KMS-11 (cell line): ENCODE results near the gene PAK1IP1.
A peak's percentile ranks its signal among the peaks of the same experiment; 100 is the strongest.
"Not testable (repeated sequence)": the region's sequence is repeated elsewhere in the genome, so short reads cannot be mapped to it uniquely, and the experiment has no call there.

ENCODE experiments used
- H2AFZ ChIP-seq: fragments of 200-600 bp; sonication (generic); 2 replicates; pipeline ENCODE4 v1.6.1; 2016; ENCODE audit warnings: antibody characterized with exemption, mixed run types, low read depth
- H3K27ac ChIP-seq: fragments of 200-600 bp; sonication (generic); 2 replicates; pipeline ENCODE4 v1.6.1; 2016; ENCODE audit warnings: mild to moderate bottlenecking, mixed run types
- H3K27me3 ChIP-seq: fragments of 200-600 bp; sonication (generic); 2 replicates; pipeline ENCODE4 v1.6.1; 2017; ENCODE audit warnings: mild to moderate bottlenecking, low read depth, mixed run types, moderate library complexity; ENCODE audit not compliant: insufficient read depth
- H3K36me3 ChIP-seq: fragments of 200-600 bp; sonication (generic); 2 replicates; pipeline ENCODE4 v1.6.1; 2017; ENCODE audit warnings: mild to moderate bottlenecking, mixed run types; ENCODE audit not compliant: insufficient read depth
- H3K4me1 ChIP-seq: fragments of 200-600 bp; sonication (generic); 2 replicates; pipeline ENCODE4 v1.6.1; 2016; ENCODE audit warnings: mild to moderate bottlenecking, low read depth, mixed run types; ENCODE audit not compliant: poor library complexity, severe bottlenecking
- H3K4me2 ChIP-seq: fragments of 200-600 bp; sonication (generic); 2 replicates; pipeline ENCODE4 v1.7.0; 2016; ENCODE audit warnings: mild to moderate bottlenecking, mixed run types
- H3K4me3 ChIP-seq: fragments of 200-600 bp; sonication (generic); IDR thresholded peaks from 2 replicates; pipeline ENCODE4 v1.6.1; 2017; ENCODE audit warnings: low read depth, low read length, mixed read lengths; ENCODE audit not compliant: insufficient read depth
- H3K79me2 ChIP-seq: fragments of 200-600 bp; sonication (generic); 2 replicates; pipeline ENCODE4 v1.6.1; 2016; ENCODE audit warnings: low read depth, mixed run types; ENCODE audit not compliant: insufficient read depth
- H3K9ac ChIP-seq: fragments of 200-600 bp; sonication (generic); 2 replicates; pipeline ENCODE4 v1.6.1; 2016; ENCODE audit warnings: mild to moderate bottlenecking, mixed run types
- H4K20me1 ChIP-seq: fragments of 200-600 bp; sonication (generic); 2 replicates; pipeline ENCODE4 v1.6.1; 2016; ENCODE audit warnings: mild to moderate bottlenecking, mixed run types; ENCODE audit not compliant: insufficient read depth
- CTCF ChIP-seq: fragments of 200-600 bp; sonication (generic); conservative IDR thresholded peaks from 2 replicates; pipeline ENCODE4 v1.6.1; 2017; ENCODE audit warnings: low read depth, mild to moderate bottlenecking, antibody characterized with exemption, low read length, moderate library complexity, mixed read lengths

The PAK1IP1 gene

GRCh38 chr6:10719296-10719963, 24.7 kb downstream of the PAK1IP1 start:
- H3K79me2 ChIP-seq = peaks cover 4% of the 10 kb centered on the region; the same call in 1 of the 2 replicates
- H3K27me3 ChIP-seq = no peaks in the 10 kb centered on the region
- H3K36me3 ChIP-seq = no peaks in the 10 kb centered on the region
- 0 out of 2 replicates have a peak, but pooled peaks have one; percentile 26 for TF ChIP-seq CTCF
- no peak overlapping the region for H3K9ac ChIP-seq
- peaks cover 53% of the 10 kb centered on the region for H3K4me1 ChIP-seq
- H3K4me2 ChIP-seq = peak overlapping the region; percentile 62; the same call in 1 of the 2 replicates
- no peaks in the 10 kb centered on the region for H4K20me1 ChIP-seq
- peak overlapping the region; percentile 76 for H3K27ac ChIP-seq
- H2AFZ ChIP-seq = peak overlapping the region; percentile 17; the same call in 1 of the 2 replicates
- H3K4me3 ChIP-seq = no peak overlapping the region

GRCh38 chr6:10719964-10720264, 25.1 kb downstream of the PAK1IP1 start:
- H4K20me1 ChIP-seq = no peaks in the 10 kb centered on the region
- H2AFZ ChIP-seq = no peak overlapping the region
- peaks cover 48% of the 10 kb centered on the region for H3K4me1 ChIP-seq
- no peaks in the 10 kb centered on the region for H3K27me3 ChIP-seq
- no peak overlapping the region; the same call in 1 of the 2 replicates for H3K4me2 ChIP-seq
- peak overlapping the region; percentile 76 for H3K27ac ChIP-seq
- H3K36me3 ChIP-seq = no peaks in the 10 kb centered on the region
- no peak for TF ChIP-seq CTCF
- peaks cover 4% of the 10 kb centered on the region; the same call in 1 of the 2 replicates for H3K79me2 ChIP-seq
- no peak overlapping the region for H3K9ac ChIP-seq
- no peak overlapping the region for H3K4me3 ChIP-seq

GRCh38 chr6:10720265-10720959, 25.6 kb downstream of the PAK1IP1 start:
- H3K4me3 ChIP-seq = no peak overlapping the region
- no peak for TF ChIP-seq CTCF
- no peak overlapping the region for H3K4me2 ChIP-seq
- H3K27ac ChIP-seq = peak overlapping the region; percentile 76
- H3K36me3 ChIP-seq = no peaks in the 10 kb centered on the region
- no peaks in the 10 kb centered on the region for H3K27me3 ChIP-seq
- H3K9ac ChIP-seq = no peak overlapping the region
- peaks cover 4% of the 10 kb centered on the region; the same call in 1 of the 2 replicates for H3K79me2 ChIP-seq
- no peak overlapping the region for H2AFZ ChIP-seq
- H3K4me1 ChIP-seq = peaks cover 43% of the 10 kb centered on the region
- no peaks in the 10 kb centered on the region for H4K20me1 ChIP-seq

GRCh38 chr6:10720960-10721849, 26.4 kb downstream of the PAK1IP1 start:
- not testable (repeated sequence) for H3K79me2 ChIP-seq, H3K9ac ChIP-seq, H3K36me3 ChIP-seq, H2AFZ ChIP-seq, H3K27ac ChIP-seq, H4K20me1 ChIP-seq, H3K4me3 ChIP-seq, H3K27me3 ChIP-seq, H3K4me2 ChIP-seq
- H3K4me1 ChIP-seq = peaks cover 37% of the 10 kb centered on the region
